ENCODE results near the gene USP3.
"Not testable (repeated sequence)": the region's sequence is repeated elsewhere in the genome, so short reads cannot be mapped to it uniquely, and the experiment has no call there.

The USP3 gene

DNA sequence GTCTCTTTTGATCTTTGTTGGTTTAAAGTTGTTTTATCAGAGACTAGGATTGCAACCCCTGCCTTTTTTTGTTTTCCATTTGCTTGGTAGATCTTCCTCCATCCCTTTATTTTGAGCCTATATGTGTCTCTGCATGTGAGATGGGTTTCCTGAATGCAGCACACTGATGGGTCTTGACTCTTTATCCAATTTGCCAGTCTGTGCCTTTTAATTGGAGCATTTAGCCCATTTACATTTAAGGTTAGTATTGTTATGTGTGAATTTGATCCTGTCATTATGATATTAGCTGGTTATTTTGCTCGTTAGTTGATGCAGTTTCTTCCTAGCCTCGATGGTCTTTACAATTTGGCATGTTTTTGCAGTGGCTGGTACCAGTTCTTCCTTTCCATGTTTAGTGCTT, 116.4 kb downstream of the USP3 start:
- DNase-seq, result not testable (repeated sequence)

DNA sequence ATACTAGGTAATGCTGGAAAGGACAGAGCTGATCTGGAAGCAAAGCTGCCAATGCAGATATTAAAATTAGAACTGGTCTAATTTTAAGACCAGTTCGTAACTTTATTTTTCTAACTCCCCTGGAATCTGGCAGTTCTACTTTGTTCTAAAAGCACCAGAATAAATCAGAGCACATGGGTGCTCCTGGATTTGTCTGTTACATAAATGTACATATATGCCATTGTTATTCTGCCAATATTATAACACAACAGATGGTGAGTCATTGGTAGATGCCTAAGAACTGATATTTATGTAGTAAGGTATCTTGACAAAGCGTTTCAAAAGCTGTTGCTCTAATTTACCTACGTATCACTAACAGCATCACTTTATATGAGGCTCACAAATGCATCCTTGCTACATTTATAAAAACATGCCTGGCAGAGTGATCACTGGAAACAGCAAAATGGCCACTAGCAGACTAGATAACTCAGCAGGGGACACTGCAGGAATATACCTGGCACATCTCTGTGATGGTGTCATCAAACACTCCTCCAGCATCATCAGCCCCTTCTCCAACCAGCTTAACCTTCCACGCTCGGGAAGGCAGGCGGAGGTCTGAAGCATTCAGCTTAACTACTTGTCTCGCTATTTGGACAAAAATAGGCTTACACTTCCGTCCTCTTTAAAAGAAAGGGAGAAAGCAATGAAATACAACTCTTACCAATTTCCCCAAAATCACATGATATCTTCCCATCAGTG, 119.0 kb downstream of the USP3 start:
- DNase-seq, result no peak

DNA sequence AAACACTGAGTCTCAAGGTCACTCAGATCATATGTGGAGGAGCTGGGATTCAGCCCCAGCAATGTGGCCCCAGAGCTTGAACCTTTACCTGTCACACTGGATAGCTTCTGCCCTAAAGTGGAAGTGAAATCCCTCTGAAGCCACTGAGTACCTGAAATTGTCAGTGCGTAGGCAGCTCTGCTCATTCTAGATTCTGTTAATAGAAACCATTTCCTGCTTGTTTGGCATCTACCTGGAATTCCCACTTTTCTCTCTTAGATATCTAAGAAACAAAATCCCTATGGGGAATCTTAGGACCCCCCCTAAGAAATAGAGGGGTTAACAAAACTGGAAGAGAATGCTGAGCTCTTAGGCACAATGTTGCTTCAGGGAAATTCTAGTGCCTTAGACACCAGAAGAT, 122.6 kb downstream of the USP3 start:
- DNase-seq, result no peak

DNA sequence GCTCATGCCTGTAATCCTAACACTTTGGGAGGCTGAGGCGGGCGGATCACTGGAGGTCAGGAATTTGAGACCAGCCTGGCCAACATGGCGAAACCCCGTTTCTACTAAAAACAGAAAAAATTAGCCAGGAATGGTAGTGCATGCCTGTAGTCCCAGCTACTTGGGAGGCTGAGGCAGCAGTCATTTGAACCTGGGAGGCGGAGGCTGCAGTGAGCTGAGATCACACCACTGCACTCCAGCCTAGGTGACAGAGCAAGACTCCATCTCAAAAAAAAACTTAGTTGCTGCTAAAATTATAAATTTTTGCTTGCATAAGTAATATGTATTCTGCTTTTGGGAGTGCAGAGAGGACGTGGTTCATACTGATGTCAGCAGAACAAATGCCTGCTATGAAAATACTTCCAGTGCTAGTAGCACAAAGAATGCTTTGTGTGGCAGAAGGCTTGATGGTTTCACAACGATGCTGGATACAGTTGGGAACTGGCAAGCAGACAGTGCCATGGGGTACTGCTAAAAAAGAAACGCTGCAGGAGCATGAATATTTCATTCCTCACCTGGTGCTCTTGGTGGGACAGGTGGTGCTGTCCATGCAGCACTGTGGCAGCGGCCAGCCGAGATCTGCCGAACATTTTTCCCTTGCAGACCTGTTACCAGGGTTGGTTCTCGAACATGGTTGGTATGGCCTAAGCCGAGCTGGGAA, 123.9 kb downstream of the USP3 start:
- no peak for DNase-seq

DNA sequence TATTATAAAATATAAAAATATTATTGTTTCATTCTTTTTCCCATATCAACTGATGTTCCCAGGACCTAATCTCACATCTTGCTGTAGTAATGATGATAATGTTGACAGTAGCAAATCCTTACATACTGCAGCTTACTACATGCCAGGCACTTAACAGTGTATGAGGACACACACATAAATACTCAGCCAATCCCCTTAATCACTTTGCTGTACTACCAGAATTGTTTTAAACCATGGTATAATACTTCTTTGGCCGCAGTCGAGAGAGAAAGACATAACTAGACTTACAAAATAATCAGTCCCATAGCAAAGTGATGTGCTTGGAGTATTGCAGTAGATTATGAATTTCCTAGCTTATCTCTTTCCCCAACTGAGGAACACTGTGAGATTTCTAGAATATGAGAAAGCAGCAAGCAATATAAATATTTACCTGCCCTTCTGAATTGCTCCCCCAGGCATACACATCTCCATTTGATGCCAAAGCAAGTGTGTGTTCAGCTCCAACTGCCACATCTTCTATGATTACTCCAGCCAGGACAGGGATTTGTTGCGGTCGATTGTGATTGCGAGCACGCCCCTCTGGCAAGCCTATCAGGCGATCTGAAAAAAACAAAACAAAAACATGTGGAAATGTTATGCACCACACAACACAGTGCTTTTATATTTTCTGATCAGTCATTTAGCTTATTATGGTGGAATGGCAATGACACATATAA, 125.8 kb downstream of the USP3 start:
- no peak for DNase-seq

DNA sequence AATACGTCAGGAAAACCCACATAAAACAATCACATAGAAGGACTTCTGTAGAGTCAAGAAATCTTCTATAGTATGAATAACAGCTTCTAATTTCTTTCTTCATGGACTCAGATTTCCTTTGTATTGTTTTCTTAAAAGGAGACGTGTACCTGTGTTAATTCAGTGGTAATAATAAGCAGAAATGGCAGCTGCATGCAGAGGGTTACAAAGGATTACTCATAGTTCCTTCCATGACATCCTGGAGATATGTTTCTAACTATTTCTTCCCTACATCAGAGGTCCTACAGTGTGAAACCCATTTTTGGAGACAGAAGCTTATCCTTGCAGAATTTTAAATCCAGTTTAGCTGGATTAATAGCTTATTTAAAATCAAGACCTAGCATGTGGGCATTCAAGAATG, 128.9 kb downstream of the USP3 start:
- DNase-seq, result no peak

DNA sequence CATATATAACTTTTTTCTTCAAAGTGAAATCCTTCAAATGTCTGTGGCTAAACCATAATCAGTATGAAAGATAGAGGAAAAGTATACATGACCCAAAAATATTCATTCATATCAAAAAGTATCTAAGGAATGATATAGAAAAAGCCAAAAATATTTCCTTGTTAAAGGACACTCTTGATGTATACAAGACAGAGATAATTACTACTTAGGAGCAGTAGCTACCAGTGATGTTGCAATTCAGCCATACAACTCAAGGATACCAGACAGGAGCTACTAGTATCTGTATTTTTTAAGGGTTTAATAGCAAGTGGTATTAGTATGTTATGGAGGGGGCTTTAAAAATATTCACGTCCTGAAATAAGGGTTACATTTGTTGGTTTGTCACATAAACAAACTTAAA, 129.8 kb downstream of the USP3 start:
- DNase-seq, result no peak

DNA sequence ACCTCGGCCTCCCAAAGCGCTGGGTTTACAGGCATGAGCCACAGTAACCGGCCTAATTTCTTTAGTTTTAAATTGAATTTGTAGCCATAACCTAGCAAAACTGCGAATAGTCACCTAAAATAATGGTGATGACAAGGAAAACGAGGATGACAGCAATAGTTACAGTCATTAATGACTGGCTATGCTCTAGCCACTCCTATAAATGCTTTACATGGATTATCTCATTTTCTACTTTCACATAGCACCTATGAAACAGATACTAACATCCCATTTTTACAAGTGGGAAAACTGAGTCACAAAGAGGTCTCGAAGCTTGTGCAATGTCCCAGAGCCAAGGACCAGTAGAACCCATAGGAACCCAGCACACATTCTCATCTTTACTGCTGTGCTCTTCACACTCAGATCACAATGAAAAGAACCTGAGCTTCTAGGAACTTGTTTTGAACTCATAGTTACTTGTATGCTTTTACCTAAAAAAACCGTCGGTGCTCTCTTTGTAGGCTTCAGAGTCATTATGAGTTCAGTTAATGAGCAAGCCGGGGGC, 132.2 kb downstream of the USP3 start:
- DNase-seq, result no peak

DNA sequence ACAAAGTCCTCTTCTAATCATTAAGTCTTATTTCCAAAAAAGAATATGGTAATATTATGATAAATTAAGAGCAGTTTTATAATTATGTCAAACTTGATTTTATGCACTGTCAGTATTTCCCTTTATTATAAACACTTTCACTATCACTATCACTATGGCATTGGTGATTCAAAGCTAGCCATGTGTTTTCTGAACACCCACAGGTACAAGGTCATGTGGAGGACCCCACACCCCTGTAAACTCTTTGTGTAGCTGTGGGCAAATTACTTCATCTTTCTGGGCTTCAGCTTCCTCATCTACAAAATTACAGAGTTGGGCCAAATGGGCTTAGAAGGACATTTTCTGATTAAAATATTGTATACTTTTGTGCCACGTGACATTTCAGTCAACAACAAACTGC, 134.4 kb downstream of the USP3 start:
- DNase-seq, result no peak

DNA sequence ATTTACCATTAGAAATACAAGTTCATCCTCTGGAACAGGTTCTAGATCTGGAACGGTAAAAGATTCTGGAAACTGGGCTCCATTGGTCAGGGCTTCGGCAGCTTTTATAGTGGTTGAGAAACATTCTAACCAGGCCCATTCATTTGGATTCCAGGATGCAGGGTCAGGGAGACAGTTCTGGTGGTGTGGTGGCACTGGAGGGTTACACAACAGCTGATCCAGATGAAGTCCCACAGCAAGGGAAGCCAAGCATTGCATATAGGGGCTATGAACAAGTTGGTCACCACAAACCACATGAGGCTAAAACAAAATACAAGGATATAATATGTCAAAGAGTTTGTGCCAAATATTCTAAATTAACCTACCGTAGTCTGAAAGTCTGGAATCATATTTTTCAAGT, 135.8 kb downstream of the USP3 start:
- DNase-seq, result no peak

All from central memory CD4-positive, alpha-beta T cell (primary cell).